ENCODE measurements around the gene FIBP.

- TF ChIP-seq GATA3 (IDR thresholded peaks at IDR 0.05; ENCODE audit: low read depth, low read length) (no peak), GATA2 (IDR thresholded peaks at IDR 0.05; ENCODE audit: low read depth, low read length) (no peak)
These were observed 528 bp downstream of the FIBP start for GRCh38 chr11:65887723-65888162.

Data from SH-SY5Y (cell line).